ENCODE results near the gene TF.

Gene TF

GRCh38 chr3:133820889-133821675 lies 74.9 kb downstream of the TF start:
- TF ChIP-seq EZH2 (IDR thresholded peaks at IDR 0.05) (no peak), POLR2AphosphoS5 (IDR thresholded peaks at IDR 0.05; ENCODE audit: borderline replicate concordance, low read depth, low read length) (no peak), FOXP2 (optimal IDR thresholded peaks at IDR 0.05; ENCODE audit: control extremely low read depth, extremely low read length, insufficient read depth) (no peak)
- no peak overlapping the region for H3K9ac ChIP-seq (ENCODE audit: insufficient read length)
- peaks cover 54% of the 10 kb centered on the region for H3K36me3 ChIP-seq (ENCODE audit: insufficient read depth, low read length)
- no peaks in the 10 kb centered on the region for H3K9me3 ChIP-seq (ENCODE audit: low read depth, low read length)
- no peak overlapping the region for H3K27ac ChIP-seq
- no peak overlapping the region for H3K4me3 ChIP-seq
- DNase-seq (ENCODE audit: low read depth, low spot score), result no peak

DNA sequence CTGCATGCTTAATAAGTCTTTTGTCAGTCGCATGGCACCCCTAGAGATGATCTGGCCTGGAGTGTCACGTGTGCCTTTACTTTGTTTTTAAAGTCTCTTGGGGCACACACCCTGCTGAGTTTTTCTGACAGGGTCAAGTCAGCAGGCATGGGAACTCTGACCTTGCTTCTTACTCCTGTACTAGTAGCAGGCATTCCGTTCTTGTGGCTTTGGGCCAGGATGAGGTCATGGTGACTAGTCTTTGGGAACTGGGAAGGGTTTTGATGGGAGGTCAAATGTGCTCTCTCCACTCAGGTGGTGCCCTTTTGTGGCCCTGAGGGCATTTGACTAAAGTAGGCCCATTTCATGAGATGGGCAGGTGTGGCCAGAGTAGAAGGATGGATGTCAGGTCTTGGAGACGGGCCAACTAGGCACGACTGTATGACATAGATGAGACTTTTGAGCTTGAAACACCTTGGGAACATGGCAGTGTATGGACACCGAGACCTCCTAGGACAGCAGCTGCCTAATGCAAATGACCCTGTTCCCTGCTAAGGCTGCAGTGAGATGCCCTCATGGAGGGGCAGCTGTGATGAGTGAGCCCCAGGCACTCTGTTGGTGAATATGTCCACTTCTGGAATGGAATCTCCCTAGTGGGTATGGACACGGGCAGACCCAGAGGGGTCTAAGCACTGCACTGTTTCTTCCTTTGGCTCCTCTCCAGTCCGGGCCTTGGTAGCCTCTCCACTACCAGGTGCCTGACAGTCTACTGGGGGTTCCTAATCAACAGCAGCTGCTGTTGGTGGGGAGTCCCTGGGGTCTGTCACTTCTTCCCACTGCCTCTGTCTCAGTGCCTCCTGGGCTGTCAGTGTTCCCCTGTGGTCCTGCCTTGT lies 75.8 kb downstream of the TF start:
- no peak overlapping the region for H3K9ac ChIP-seq (ENCODE audit: insufficient read length)
- TF ChIP-seq FOXP2 (optimal IDR thresholded peaks at IDR 0.05; ENCODE audit: control extremely low read depth, extremely low read length, insufficient read depth) (no peak), POLR2AphosphoS5 (IDR thresholded peaks at IDR 0.05; ENCODE audit: borderline replicate concordance, low read depth, low read length) (no peak), EZH2 (IDR thresholded peaks at IDR 0.05) (no peak)
- H3K36me3 ChIP-seq (ENCODE audit: insufficient read depth, low read length), result peaks cover 46% of the 10 kb centered on the region
- DNase-seq (ENCODE audit: low read depth, low spot score), result no peak
- H3K9me3 ChIP-seq (ENCODE audit: low read depth, low read length), result no peaks in the 10 kb centered on the region
- no peak overlapping the region for H3K4me3 ChIP-seq
- H3K27ac ChIP-seq, result no peak overlapping the region

DNA sequence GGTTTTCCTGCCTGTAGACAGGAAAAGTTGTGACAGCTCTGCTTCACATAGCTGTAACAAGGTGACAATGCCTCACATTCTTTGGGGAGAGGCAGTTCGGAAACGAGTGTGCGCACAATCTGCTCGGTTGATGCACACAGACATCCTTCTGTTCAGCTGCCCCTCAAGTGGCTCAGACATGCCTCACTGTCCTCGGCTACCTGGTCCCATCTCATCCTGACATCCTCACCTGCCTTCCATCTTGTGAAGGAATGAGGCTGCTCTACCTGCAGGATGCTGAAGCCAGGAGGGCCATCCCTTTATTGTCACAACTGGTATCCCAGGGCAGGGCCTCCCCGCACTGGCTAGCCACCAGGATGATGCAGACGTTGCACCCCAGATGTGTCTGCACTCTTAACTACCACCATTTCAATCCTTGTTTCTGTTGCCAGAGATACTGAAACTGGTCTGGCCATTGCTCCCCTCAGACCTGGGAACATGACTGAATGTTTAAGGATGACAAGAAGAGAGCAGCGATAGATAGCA lies 78.8 kb downstream of the TF start:
- Histone ChIP-seq H3K9me3 (ENCODE audit: low read depth, low read length) (no peaks in the 10 kb centered on the region), H3K27ac (no peak overlapping the region), H3K36me3 (ENCODE audit: insufficient read depth, low read length) (peaks cover 24% of the 10 kb centered on the region), H3K4me3 (no peak overlapping the region), H3K9ac (ENCODE audit: insufficient read length) (no peak overlapping the region)
- TF ChIP-seq POLR2AphosphoS5 (IDR thresholded peaks at IDR 0.05; ENCODE audit: borderline replicate concordance, low read depth, low read length) (0 out of 2 replicates have a peak, but pooled peaks have one; percentile 1), EZH2 (IDR thresholded peaks at IDR 0.05) (no peak), FOXP2 (optimal IDR thresholded peaks at IDR 0.05; ENCODE audit: control extremely low read depth, extremely low read length, insufficient read depth) (no peak)
- DNase-seq (ENCODE audit: low read depth, low spot score), result no peak

DNA sequence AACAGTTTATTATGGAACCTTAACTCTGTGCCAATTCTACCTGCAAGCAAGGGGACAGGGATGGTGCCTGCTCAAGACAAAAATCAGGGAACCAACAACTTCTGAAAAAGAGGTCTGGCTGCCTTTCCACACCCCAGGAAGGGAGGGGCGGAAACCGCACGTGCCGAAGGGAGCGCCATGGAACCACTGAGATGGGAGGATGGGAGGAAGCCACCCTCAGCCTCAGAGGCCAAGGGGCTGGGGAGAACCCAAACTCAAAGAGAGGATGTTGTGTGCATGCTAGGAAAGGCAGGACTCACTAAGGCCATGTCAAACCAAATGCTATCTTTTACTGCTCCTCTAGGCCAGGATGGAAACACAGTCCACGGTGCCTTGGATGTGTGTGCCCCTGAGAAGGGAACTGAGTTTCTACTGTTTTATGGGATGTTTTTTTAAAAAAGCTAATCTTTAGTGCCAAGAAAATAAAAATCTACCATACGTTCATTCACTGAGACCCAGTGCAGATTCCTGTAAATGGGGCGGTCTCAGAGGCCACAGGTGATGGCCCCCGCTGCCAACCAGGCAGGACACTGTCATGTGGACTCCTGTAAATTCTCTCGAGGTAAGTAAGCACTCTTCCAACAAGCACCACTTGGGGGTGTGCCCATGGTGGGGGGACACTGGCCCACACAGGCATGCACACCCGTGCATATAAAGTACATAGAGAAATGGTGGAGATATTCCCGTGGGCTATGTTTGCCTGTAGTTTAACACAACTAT lies 80.0 kb downstream of the TF start:
- H3K9ac ChIP-seq (ENCODE audit: insufficient read length), result no peak overlapping the region
- no peak overlapping the region for H3K4me3 ChIP-seq
- peaks cover 13% of the 10 kb centered on the region for H3K36me3 ChIP-seq (ENCODE audit: insufficient read depth, low read length)
- DNase-seq (ENCODE audit: low read depth, low spot score), result no peak
- no peak overlapping the region for H3K27ac ChIP-seq
- H3K9me3 ChIP-seq (ENCODE audit: low read depth, low read length), result no peaks in the 10 kb centered on the region
- no peak for TF ChIP-seq EZH2 (IDR thresholded peaks at IDR 0.05)
- TF ChIP-seq FOXP2 (optimal IDR thresholded peaks at IDR 0.05; ENCODE audit: control extremely low read depth, extremely low read length, insufficient read depth), result no peak
- no peak for TF ChIP-seq POLR2AphosphoS5 (IDR thresholded peaks at IDR 0.05; ENCODE audit: borderline replicate concordance, low read depth, low read length)

- Histone ChIP-seq H3K4me3 (no peak overlapping the region), H3K9ac (ENCODE audit: insufficient read length) (no peak overlapping the region), H3K9me3 (ENCODE audit: low read depth, low read length) (no peaks in the 10 kb centered on the region), H3K27ac (no peak overlapping the region), H3K36me3 (ENCODE audit: insufficient read depth, low read length) (peaks cover 4% of the 10 kb centered on the region; the same call in 1 of the 2 replicates)
- TF ChIP-seq POLR2AphosphoS5 (IDR thresholded peaks at IDR 0.05; ENCODE audit: borderline replicate concordance, low read depth, low read length), result no peak
- TF ChIP-seq EZH2 (IDR thresholded peaks at IDR 0.05), result no peak
- no peak for TF ChIP-seq FOXP2 (optimal IDR thresholded peaks at IDR 0.05; ENCODE audit: control extremely low read depth, extremely low read length, insufficient read depth)
- no peak for DNase-seq (ENCODE audit: low read depth, low spot score)
Measured at GRCh38 chr3:133827136-133827535, 80.9 kb downstream of the TF start.

DNA sequence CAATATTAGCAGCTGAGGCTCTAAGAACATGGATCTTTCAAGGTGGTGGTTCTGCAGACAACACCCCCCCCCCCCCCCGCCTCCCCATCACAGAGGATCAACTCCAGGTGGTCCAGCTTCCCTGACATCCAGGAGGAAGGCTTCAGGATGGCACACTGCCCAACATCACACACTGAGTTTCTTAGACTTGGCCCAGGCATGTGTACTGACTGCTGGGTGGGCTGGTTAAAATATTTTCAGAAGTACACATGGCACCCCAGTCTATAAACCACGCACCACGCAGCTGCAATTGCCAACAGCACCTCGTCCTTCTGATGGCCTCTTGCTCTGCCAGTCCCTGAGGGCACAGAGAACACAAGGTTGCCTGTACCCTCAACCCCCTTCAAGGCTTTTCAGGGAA lies 81.5 kb downstream of the TF start:
- DNase-seq (ENCODE audit: low read depth, low spot score), result no peak

GRCh38 chr3:133828576-133829309 lies 82.5 kb downstream of the TF start:
- no peak for TF ChIP-seq FOXP2 (optimal IDR thresholded peaks at IDR 0.05; ENCODE audit: control extremely low read depth, extremely low read length, insufficient read depth)
- no peak for TF ChIP-seq EZH2 (IDR thresholded peaks at IDR 0.05)
- TF ChIP-seq POLR2AphosphoS5 (IDR thresholded peaks at IDR 0.05; ENCODE audit: borderline replicate concordance, low read depth, low read length), result no peak
- Histone ChIP-seq H3K9ac (ENCODE audit: insufficient read length) (no peak overlapping the region), H3K27ac (no peak overlapping the region), H3K9me3 (ENCODE audit: low read depth, low read length) (no peaks in the 10 kb centered on the region), H3K4me3 (no peak overlapping the region), H3K36me3 (ENCODE audit: insufficient read depth, low read length) (no peaks in the 10 kb centered on the region)
- no peak for DNase-seq (ENCODE audit: low read depth, low spot score)

More for the DNA sequence above, 81.5 kb downstream of the TF start:
- 0 out of 2 replicates have a peak, but pooled peaks cover 1% of the 10 kb centered on the region for H3K36me3 ChIP-seq (ENCODE audit: insufficient read depth, low read length)
- no peak overlapping the region for H3K4me3 ChIP-seq
- H3K27ac ChIP-seq, result no peak overlapping the region
- H3K9ac ChIP-seq (ENCODE audit: insufficient read length), result no peak overlapping the region
- H3K9me3 ChIP-seq (ENCODE audit: low read depth, low read length), result no peaks in the 10 kb centered on the region
- TF ChIP-seq FOXP2 (optimal IDR thresholded peaks at IDR 0.05; ENCODE audit: control extremely low read depth, extremely low read length, insufficient read depth) (no peak), POLR2AphosphoS5 (IDR thresholded peaks at IDR 0.05; ENCODE audit: borderline replicate concordance, low read depth, low read length) (no peak), EZH2 (IDR thresholded peaks at IDR 0.05) (no peak)
